Esophagus muscularis mucosa (tissue), 4 donors: Measurements from ENCODE around the gene MTCL1. TPM values are rescaled to one million over a fixed set of nuclear protein-coding genes. Genes with fewer than 3 reads are reported as not detected.

Source experiments
- DNase-seq: peaks from one replicate; pipeline ENCODE4 v3.0.0-alpha.2; 2017; ENCODE audit errors: extremely low spot score
- H3K27ac ChIP-seq, 4 donors: fragments of 200-600 bp; sonication (generic); replicated peaks in 1 of 4; 1 replicate in 3 of 4; 2 replicates in 1 of 4; pipeline ENCODE4 v1.5.1; 2016 to 2019; ENCODE audit warnings: mild to moderate bottlenecking in 1 of 4
- H3K27me3 ChIP-seq, 4 donors: fragments of 200-600 bp; sonication (generic); one replicate each; pipeline versions ENCODE4 v1.5.1 to v1.6.0; 2016 to 2019
- H3K36me3 ChIP-seq, 4 donors: fragments of 200-600 bp; sonication (generic); one replicate each; pipeline ENCODE4 v1.5.1; 2016 to 2019
- H3K4me1 ChIP-seq, 4 donors: fragments of 200-600 bp; sonication (generic); one replicate each; pipeline ENCODE4 v1.5.1; 2016 to 2019
- H3K4me3 ChIP-seq, 4 donors: fragments of 200-600 bp; sonication (generic); 1 replicate in 2 of 4; 2 replicates in 2 of 4; pipeline ENCODE4 v1.5.1; 2016 to 2019; ENCODE audit warnings: mild to moderate bottlenecking in 4 of 4, moderate library complexity in 1 of 4
- H3K9me3 ChIP-seq, 4 donors: fragments of 200-600 bp; sonication (generic); 1 replicate in 3 of 4; 2 replicates in 1 of 4; pipeline ENCODE4 v1.5.1; 2016 to 2019
- EP300 ChIP-seq: sonication (generic); formaldehyde crosslinking; IDR thresholded peaks from one replicate; pipeline ENCODE4 v1.6.1; 2017; ENCODE audit warnings: antibody characterized with exemption
- POLR2A ChIP-seq: fragments of 450-650 bp; IDR thresholded peaks from one replicate; pipeline ENCODE4 v1.6.1; 2017; ENCODE audit warnings: antibody characterized with exemption, moderate library complexity, mild to moderate bottlenecking, low read depth
- POLR2AphosphoS5 ChIP-seq, 2 donors: sonication (generic); formaldehyde crosslinking; IDR thresholded peaks; one replicate each; pipeline ENCODE4 v1.6.1; 2017; ENCODE audit warnings: antibody characterized with exemption in 2 of 2
- WGBS: methylation state at CpG from one replicate; pipeline ENCODE4 v1.1.5; 2018; 5-methylcytosine and 5-hydroxymethylcytosine counted together
- intact Hi-C: fragments of 100-400 bp; cut with DNase I; formaldehyde crosslinking; loops from one replicate; pipeline ENCODE4 v1.15.1; 2023
- total RNA-seq, 4 donors: library from RNA; depleted of rRNA; stranded (reverse); fragments of >200 nt; gene quantifications; one replicate each; pipeline versions ENCODE4 v1.1.0 to v1.2.1, GENCODE V29; 2016
- TF ChIP-seq, protein P1 (sequence below), 3 experiments: fragments of 200-600 bp in 2 of 3; fragments of 450-650 bp in 1 of 3; sonication (generic) in 2 of 3; IDR thresholded peaks; one replicate each; pipeline ENCODE4 v1.5.1; 2017 to 2019; ENCODE audit warnings: antibody characterized with exemption in 3 of 3, mild to moderate bottlenecking in 2 of 3, moderate library complexity in 1 of 3

The MTCL1 gene
- total RNA-seq, 4 donors from 2014 or later = 32.3 to 48.0 (median 38.6) TPM

GRCh38 chr18:8806100-8806797, 100.9 kb downstream of the MTCL1 start:
- H3K4me3 ChIP-seq = no peak overlapping the region
- no peak overlapping the region for H3K27ac ChIP-seq
- no peak for DNase-seq
- H3K9me3 ChIP-seq = no peaks in the 10 kb centered on the region
- intact Hi-C loops = loop anchor here (10.0 kb wide), 1 partner anchor 149 kb away; no protein-coding TSS in a partner anchor
- H3K27me3 ChIP-seq = no peaks in the 10 kb centered on the region
- TF ChIP-seq POLR2AphosphoS5 (IDR thresholded peaks at IDR 0.05) (no peak), EP300 (no peak), POLR2A (no peak)
- TF ChIP-seq, protein P1, sequence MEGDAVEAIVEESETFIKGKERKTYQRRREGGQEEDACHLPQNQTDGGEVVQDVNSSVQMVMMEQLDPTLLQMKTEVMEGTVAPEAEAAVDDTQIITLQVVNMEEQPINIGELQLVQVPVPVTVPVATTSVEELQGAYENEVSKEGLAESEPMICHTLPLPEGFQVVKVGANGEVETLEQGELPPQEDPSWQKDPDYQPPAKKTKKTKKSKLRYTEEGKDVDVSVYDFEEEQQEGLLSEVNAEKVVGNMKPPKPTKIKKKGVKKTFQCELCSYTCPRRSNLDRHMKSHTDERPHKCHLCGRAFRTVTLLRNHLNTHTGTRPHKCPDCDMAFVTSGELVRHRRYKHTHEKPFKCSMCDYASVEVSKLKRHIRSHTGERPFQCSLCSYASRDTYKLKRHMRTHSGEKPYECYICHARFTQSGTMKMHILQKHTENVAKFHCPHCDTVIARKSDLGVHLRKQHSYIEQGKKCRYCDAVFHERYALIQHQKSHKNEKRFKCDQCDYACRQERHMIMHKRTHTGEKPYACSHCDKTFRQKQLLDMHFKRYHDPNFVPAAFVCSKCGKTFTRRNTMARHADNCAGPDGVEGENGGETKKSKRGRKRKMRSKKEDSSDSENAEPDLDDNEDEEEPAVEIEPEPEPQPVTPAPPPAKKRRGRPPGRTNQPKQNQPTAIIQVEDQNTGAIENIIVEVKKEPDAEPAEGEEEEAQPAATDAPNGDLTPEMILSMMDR (IDR thresholded peaks at IDR 0.05) = no peak
- H3K4me1 ChIP-seq = peaks cover 0 to 35% (median 10%) of the 10 kb centered on the region in 4 donors
- WGBS = 88% methylated on average over 4 of the region's 6 CpGs
- peaks cover 0 to 35% (median 13%) of the 10 kb centered on the region in 4 donors for H3K36me3 ChIP-seq

DNA sequence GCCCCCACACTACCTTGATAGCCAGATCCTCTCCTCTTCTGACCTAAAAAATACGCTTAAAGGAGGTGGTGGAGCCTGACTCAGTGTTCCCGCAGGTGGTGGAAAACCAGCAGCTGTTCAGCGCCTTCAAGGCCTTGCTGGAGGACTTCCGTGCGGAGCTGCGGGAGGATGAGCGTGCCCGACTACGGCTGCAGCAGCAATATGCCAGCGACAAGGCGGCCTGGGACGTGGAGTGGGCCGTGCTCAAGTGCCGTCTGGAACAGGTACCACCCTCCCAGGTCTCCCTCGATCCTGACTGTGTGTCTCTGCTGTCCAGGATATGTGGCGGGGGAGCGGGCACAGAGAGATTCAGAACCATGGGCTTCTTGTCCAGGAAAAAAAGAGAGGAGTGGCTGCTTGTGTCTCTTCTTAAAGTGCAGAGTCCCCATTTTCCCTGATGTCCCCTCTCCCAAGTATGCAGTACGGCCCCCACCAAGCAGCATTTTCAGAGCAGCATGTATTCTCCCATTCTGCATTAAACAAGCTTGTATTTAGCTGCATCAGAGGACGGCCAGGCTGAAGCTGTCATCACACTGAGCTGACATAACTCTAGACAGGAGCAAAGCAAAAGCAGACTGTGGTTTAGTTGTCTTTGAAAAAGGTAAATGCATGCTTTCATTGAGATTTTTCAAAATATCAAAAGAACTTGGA, 101.6 kb downstream of the MTCL1 start:
- intact Hi-C loops = loop anchor here (10.0 kb wide), 1 partner anchor 148 kb away; no protein-coding TSS in a partner anchor
- no peak overlapping the region for H3K4me3 ChIP-seq
- no peaks in the 10 kb centered on the region for H3K9me3 ChIP-seq
- H3K27me3 ChIP-seq = no peaks in the 10 kb centered on the region
- TF ChIP-seq POLR2A (no peak), EP300 (no peak), POLR2AphosphoS5 (IDR thresholded peaks at IDR 0.05) (no peak)
- TF ChIP-seq, protein P1 (IDR thresholded peaks at IDR 0.05) = no peak
- H3K36me3 ChIP-seq = peaks cover 0 to 36% (median 13%) of the 10 kb centered on the region in 4 donors
- no peak overlapping the region for H3K27ac ChIP-seq
- DNase-seq = no peak
- peaks cover 0 to 28% (median 3%) of the 10 kb centered on the region in 4 donors for H3K4me1 ChIP-seq
- WGBS = 93% methylated on average over 15 of the region's 19 CpGs

- no peaks in the 10 kb centered on the region for H3K27me3 ChIP-seq
- no peak overlapping the region for H3K4me3 ChIP-seq
- no peak for TF ChIP-seq POLR2AphosphoS5 (IDR thresholded peaks at IDR 0.05)
- TF ChIP-seq POLR2A = no peak
- no peak for TF ChIP-seq EP300
- TF ChIP-seq, protein P1 (IDR thresholded peaks at IDR 0.05) = no peak
- H3K9me3 ChIP-seq = no peaks in the 10 kb centered on the region
- no peak for DNase-seq
- peaks cover 0 to 36% (median 13%) of the 10 kb centered on the region in 4 donors for H3K36me3 ChIP-seq
- intact Hi-C loops = loop anchor here (10.0 kb wide), 1 partner anchor 147 kb away; no protein-coding TSS in a partner anchor
- H3K27ac ChIP-seq = no peak overlapping the region
- peaks cover 0 to 23% (median under 1%) of the 10 kb centered on the region in 4 donors for H3K4me1 ChIP-seq
- 82% methylated on average over 3 of the region's 3 CpGs for WGBS
Measured at GRCh38 chr18:8807488-8807805, 102.1 kb downstream of the MTCL1 start.

DNA sequence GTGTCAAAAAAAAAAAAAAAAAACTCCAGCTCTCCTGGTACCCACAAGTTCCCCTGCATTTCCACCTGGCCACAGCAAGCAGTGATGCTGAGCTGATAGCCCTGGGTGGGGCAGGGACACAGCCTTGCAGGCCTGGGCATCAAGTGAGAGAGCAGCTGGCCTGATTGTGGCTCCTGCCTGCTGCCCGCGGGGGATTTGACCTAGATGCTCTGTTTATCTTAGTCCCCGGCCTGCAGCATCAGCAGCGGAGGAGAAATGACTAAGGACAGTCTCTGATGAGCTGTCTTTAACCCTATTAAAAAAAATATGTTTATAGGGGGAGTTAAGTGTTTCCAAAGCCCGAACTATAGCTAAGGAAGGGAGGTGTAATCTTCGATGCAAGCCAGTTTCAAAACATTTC, 102.6 kb downstream of the MTCL1 start:
- DNase-seq = no peak
- H3K27ac ChIP-seq = no peak overlapping the region
- intact Hi-C loops = loop anchor here (10.0 kb wide), 1 partner anchor 147 kb away; no protein-coding TSS in a partner anchor
- H3K4me1 ChIP-seq = peaks cover 0 to 21% (median 4%) of the 10 kb centered on the region in 4 donors
- H3K36me3 ChIP-seq = peaks cover 0 to 38% (median 13%) of the 10 kb centered on the region in 4 donors
- 54% methylated on average over 6 of the region's 6 CpGs for WGBS
- H3K4me3 ChIP-seq = no peak overlapping the region
- no peaks in the 10 kb centered on the region for H3K9me3 ChIP-seq
- TF ChIP-seq POLR2A (no peak), POLR2AphosphoS5 (IDR thresholded peaks at IDR 0.05) (no peak), EP300 (no peak)
- TF ChIP-seq, protein P1 (IDR thresholded peaks at IDR 0.05) = no peak
- no peaks in the 10 kb centered on the region for H3K27me3 ChIP-seq
